Gastrocnemius medialis (tissue), 4 donors: ENCODE results near the gene MYO18B. TPM values are rescaled to one million over a fixed set of nuclear protein-coding genes. Genes with fewer than 3 reads are reported as not detected.
A peak's percentile ranks its signal among the peaks of the same experiment; 100 is the strongest.

Experiments used
- ATAC-seq, 2 donors: fragments of 150-250 bp; one replicate each; pipeline ENCODE4 v1.9.1; 2016
- DNase-seq, 2 donors: peaks; one replicate each; pipeline ENCODE4 v3.0.0-alpha.2; 2019
- H3K27ac ChIP-seq, 4 donors: fragments of 200-600 bp; sonication (generic); 1 replicate in 1 of 4; 2 replicates in 3 of 4; pipeline ENCODE4 v1.5.1; 2016 to 2018; ENCODE audit warnings: mild to moderate bottlenecking in 2 of 4, moderate library complexity in 1 of 4
- H3K27me3 ChIP-seq, 3 donors: fragments of 200-600 bp; sonication (generic) in 2 of 3; 1 replicate in 1 of 3; 2 replicates in 2 of 3; pipeline versions ENCODE4 v1.5.1 to v1.6.0; 2016 to 2019; ENCODE audit warnings: mild to moderate bottlenecking in 1 of 3, moderate library complexity in 1 of 3
- H3K36me3 ChIP-seq, 2 donors: fragments of 200-600 bp; sonication (generic) in 1 of 2; one replicate each; pipeline ENCODE4 v1.5.1; 2017 to 2018
- H3K4me1 ChIP-seq, 2 donors: fragments of 200-600 bp; sonication (generic) in 1 of 2; one replicate each; pipeline ENCODE4 v1.5.1; 2016 to 2017; ENCODE audit warnings: mild to moderate bottlenecking in 2 of 2
- H3K4me3 ChIP-seq, 4 donors: fragments of 200-600 bp; sonication (generic) in 3 of 4; 1 replicate in 1 of 4; 2 replicates in 3 of 4; pipeline ENCODE4 v1.5.1; 2016 to 2019; ENCODE audit warnings: mild to moderate bottlenecking in 2 of 4
- H3K9me3 ChIP-seq, 3 donors: fragments of 200-600 bp; sonication (generic) in 2 of 3; 1 replicate in 1 of 3; 2 replicates in 2 of 3; pipeline ENCODE4 v1.5.1; 2016 to 2019
- CTCF ChIP-seq, 5 experiments: fragments of 450-650 bp in 3 of 5; fragments of 200-600 bp in 2 of 5; sonication (generic) in 2 of 5; IDR thresholded peaks in 4 of 5; conservative IDR thresholded peaks in 1 of 5; 1 replicate in 4 of 5; 2 replicates in 1 of 5; pipeline ENCODE4 v1.5.1; 2016 to 2019; ENCODE audit warnings: antibody characterized with exemption in 5 of 5, mild to moderate bottlenecking in 3 of 5, moderate library complexity in 3 of 5
- POLR2A ChIP-seq, 2 donors: fragments of 450-650 bp; IDR thresholded peaks; one replicate each; pipeline ENCODE4 v1.6.1; 2017; ENCODE audit warnings: antibody characterized with exemption in 2 of 2, mild to moderate bottlenecking in 2 of 2, moderate library complexity in 2 of 2
- in situ Hi-C, 4 donors: fragments of 200-750 bp; cut with MboI; loops; one replicate each; pipeline versions ENCODE4 v1.15.0 to v1.8.0; 2017; ENCODE audit warnings: low sequenced_read_pairs in 4 of 4
- intact Hi-C: fragments of 100-400 bp; cut with DNase I; formaldehyde crosslinking; loops from one replicate; pipeline ENCODE4 v1.15.1; 2023; ENCODE audit warnings: low total_unique reads
- total RNA-seq, 4 donors: library from RNA; depleted of rRNA; stranded (reverse); fragments of >200 nt; gene quantifications; one replicate each; pipeline versions ENCODE4 v1.1.0 to v1.2.3, GENCODE V29; 2016

MYO18B gene
- total RNA-seq, 4 donors from 2014 or later, result 273 to 408 (median 362) TPM

- in situ Hi-C loops (no loop called here), intact Hi-C loops (no loop called here)
- no peak overlapping the region for H3K4me3 ChIP-seq
- peaks cover 3 to 30% of the 10 kb centered on the region in 2 donors for H3K36me3 ChIP-seq
- no peaks in the 10 kb centered on the region for H3K27me3 ChIP-seq
- peak overlapping the region in 1 of 4 donors; percentile 55 for H3K27ac ChIP-seq
- H3K4me1 ChIP-seq, result peaks cover 13 to 23% of the 10 kb centered on the region in 2 donors
- no peak for TF ChIP-seq CTCF (IDR thresholded peaks at IDR 0.05 in 4 of 5, conservative IDR thresholded peaks at IDR 0.05 in 1 of 5)
- TF ChIP-seq POLR2A (IDR thresholded peaks at IDR 0.05), result no peak
- ATAC-seq (peak in 1 of 2 donors; percentile 31), DNase-seq (no peak)
- no peaks in the 10 kb centered on the region for H3K9me3 ChIP-seq
Measured at GRCh38 chr22:25997886-25998775, 256.1 kb downstream of the MYO18B start.

- H3K4me3 ChIP-seq, result no peak overlapping the region
- DNase-seq, result no peak
- H3K9me3 ChIP-seq, result no peaks in the 10 kb centered on the region
- intact Hi-C loops (no loop called here), in situ Hi-C loops (no loop called here)
- TF ChIP-seq POLR2A (IDR thresholded peaks at IDR 0.05), result no peak
- TF ChIP-seq CTCF (IDR thresholded peaks at IDR 0.05 in 4 of 5, conservative IDR thresholded peaks at IDR 0.05 in 1 of 5), result no peak
- peaks cover 10 to 12% of the 10 kb centered on the region in 2 donors for H3K4me1 ChIP-seq
- no peak for ATAC-seq
- H3K36me3 ChIP-seq, result peaks cover 3 to 53% of the 10 kb centered on the region in 2 donors
- no peak overlapping the region for H3K27ac ChIP-seq
- H3K27me3 ChIP-seq, result no peaks in the 10 kb centered on the region
Measured at GRCh38 chr22:26002456-26002855, 260.5 kb downstream of the MYO18B start.

GRCh38 chr22:26004477-26004876 is 262.5 kb downstream of the MYO18B start:
- Histone ChIP-seq H3K4me1 (no peaks in the 10 kb centered on the region), H3K36me3 (peaks cover 3 to 64% of the 10 kb centered on the region in 2 donors)

GRCh38 chr22:26008587-26008986 is 266.6 kb downstream of the MYO18B start:
- intact Hi-C loops (no loop called here), in situ Hi-C loops (no loop called here)
- DNase-seq, result no peak
- Histone ChIP-seq H3K9me3 (no peaks in the 10 kb centered on the region), H3K4me1 (no peaks in the 10 kb centered on the region), H3K36me3 (peaks cover 0 to 50% of the 10 kb centered on the region in 2 donors), H3K27me3 (no peaks in the 10 kb centered on the region), H3K4me3 (no peak overlapping the region), H3K27ac (no peak overlapping the region)
- no peak for ATAC-seq
- no peak for TF ChIP-seq CTCF (IDR thresholded peaks at IDR 0.05 in 4 of 5, conservative IDR thresholded peaks at IDR 0.05 in 1 of 5)

More at GRCh38 chr22:26004477-26004876, 262.5 kb downstream of the MYO18B start:
- Histone ChIP-seq H3K9me3 (no peaks in the 10 kb centered on the region), H3K27ac (no peak overlapping the region), H3K4me3 (no peak overlapping the region), H3K27me3 (no peaks in the 10 kb centered on the region)
- intact Hi-C loops, result no loop called here
- in situ Hi-C loops, result no loop called here
- ATAC-seq, result no peak
- no peak for DNase-seq
- no peak for TF ChIP-seq POLR2A (IDR thresholded peaks at IDR 0.05)
- TF ChIP-seq CTCF (IDR thresholded peaks at IDR 0.05 in 4 of 5, conservative IDR thresholded peaks at IDR 0.05 in 1 of 5), result no peak
